Left ventricle myocardium inferior (tissue), 1 donor: ENCODE results near the gene RSRP1. TPM values are rescaled to one million over a fixed set of nuclear protein-coding genes. Genes with fewer than 3 reads are reported as not detected.
"Not testable (repeated sequence)": the region's sequence is repeated elsewhere in the genome, so short reads cannot be mapped to it uniquely, and the experiment has no call there.

Experiments used
- DNase-seq: peaks from one replicate; pipeline ENCODE4 v3.0.0-alpha.2; 2020
- H3K27ac ChIP-seq: fragments of 200-600 bp; replicated peaks from 2 replicates; pipeline ENCODE4 v1.8.0; 2021
- H3K27me3 ChIP-seq: fragments of 200-600 bp; 2 replicates; pipeline ENCODE4 v1.8.0; 2021; ENCODE audit warnings: low read depth
- H3K36me3 ChIP-seq: fragments of 200-600 bp; 2 replicates; pipeline ENCODE4 v1.8.0; 2021
- H3K4me1 ChIP-seq: fragments of 200-600 bp; 2 replicates; pipeline ENCODE4 v1.8.0; 2021
- H3K4me3 ChIP-seq: fragments of 200-600 bp; 2 replicates; pipeline ENCODE4 v1.8.0; 2021; ENCODE audit warnings: mild to moderate bottlenecking, moderate library complexity
- H3K9me3 ChIP-seq: fragments of 200-600 bp; replicated peaks from 2 replicates; pipeline ENCODE4 v1.8.0; 2021
- CTCF ChIP-seq: fragments of 200-600 bp; IDR thresholded peaks from 2 replicates; pipeline ENCODE4 v1.8.0; 2021; ENCODE audit warnings: antibody characterized with exemption, mild to moderate bottlenecking, borderline replicate concordance
- intact Hi-C: fragments of 100-400 bp; cut with micrococcal nuclease; formaldehyde crosslinking; loops from one replicate; pipeline ENCODE4 v1.11.0; 2022
- total RNA-seq: library from RNA; stranded (reverse); fragmentation: NEBNext Ultra II Directional; extraction: Animal tissue kit (Norgen Biotek cat#: 25700); gene quantifications from one replicate; pipeline ENCODE4 v1.2.1, GENCODE V29; 2021
- donor health status: DM: no; HTN: yes; CAD: no; lungs with severe emphysema.

RSRP1 gene
- total RNA-seq, 1 donor from 2014 or later: 41.1 TPM

GRCh38 chr1:25238046-25238445 lies 9.2 kb downstream of the RSRP1 start:
- H3K4me3 ChIP-seq: no peak overlapping the region
- H3K27me3 ChIP-seq: no peaks in the 10 kb centered on the region
- no peaks in the 10 kb centered on the region for H3K9me3 ChIP-seq
- peaks cover 28% of the 10 kb centered on the region for H3K36me3 ChIP-seq
- H3K4me1 ChIP-seq: peaks cover 79% of the 10 kb centered on the region
- intact Hi-C loops: no loop called here
- TF ChIP-seq CTCF: no peak
- no peak overlapping the region for H3K27ac ChIP-seq
- no peak for DNase-seq

GRCh38 chr1:25236261-25236660 lies 11.0 kb downstream of the RSRP1 start:
- H3K9me3 ChIP-seq, DNase-seq, intact Hi-C loops, H3K27ac ChIP-seq, H3K27me3 ChIP-seq, H3K4me3 ChIP-seq: not testable (repeated sequence)
- H3K4me1 ChIP-seq: peaks cover 79% of the 10 kb centered on the region
- H3K36me3 ChIP-seq: peaks cover 10% of the 10 kb centered on the region

- DNase-seq, H3K9me3 ChIP-seq, H3K36me3 ChIP-seq, intact Hi-C loops, H3K4me3 ChIP-seq, H3K27ac ChIP-seq, H3K27me3 ChIP-seq: not testable (repeated sequence)
- H3K4me1 ChIP-seq: peaks cover 79% of the 10 kb centered on the region
These were observed 11.8 kb downstream of the RSRP1 start for GRCh38 chr1:25235411-25235810.

GRCh38 chr1:25232866-25233784 lies 14.1 kb downstream of the RSRP1 start:
- Histone ChIP-seq H3K9me3 (no peaks in the 10 kb centered on the region), H3K27ac (peak overlapping the region; percentile 97), H3K4me3 (peak overlapping the region; percentile 90), H3K36me3 (peaks cover 30% of the 10 kb centered on the region), H3K4me1 (peaks cover 67% of the 10 kb centered on the region), H3K27me3 (no peaks in the 10 kb centered on the region)
- DNase-seq: peak; percentile 70
- intact Hi-C loops: no loop called here
- no peak for TF ChIP-seq CTCF

GRCh38 chr1:25232027-25232865 lies 15.0 kb downstream of the RSRP1 start, which contains the start of gene SYF2:
Gene SYF2 (minus strand): TSS chr1:25232502. CDS start chr1:25232467, 35 bp downstream.
- H3K36me3 ChIP-seq: peaks cover 39% of the 10 kb centered on the region

More at GRCh38 chr1:25232027-25232865, 15.0 kb downstream of the RSRP1 start, which contains the start of gene SYF2:
- intact Hi-C loops: no loop called here
- Histone ChIP-seq H3K9me3 (no peaks in the 10 kb centered on the region), H3K4me3 (peak within 1 kb of the TSS; percentile 90), H3K27me3 (no peaks in the 10 kb centered on the region), H3K27ac (peak within 1 kb of the TSS; percentile 97), H3K4me1 (peaks cover 68% of the 10 kb centered on the region)
- no peak for TF ChIP-seq CTCF
- peak; percentile 91 for DNase-seq
